Right cardiac atrium (tissue), 5 donors: ENCODE measurements around the gene MEST. TPM values are rescaled to one million over a fixed set of nuclear protein-coding genes. Genes with fewer than 3 reads are reported as not detected.
"Not testable (repeated sequence)": the region's sequence is repeated elsewhere in the genome, so short reads cannot be mapped to it uniquely, and the experiment has no call there.

Experiments
- ATAC-seq, 2 donors: fragments of 200-7000 bp; cut with Tn5 transposase; one replicate each; pipeline versions ENCODE4 v1.8.0 to v1.9.1; 2020; ENCODE audit warnings: moderate library complexity in 2 of 2, mild to moderate bottlenecking in 1 of 2
- DNase-seq, 3 donors: peaks; one replicate each; pipeline ENCODE4 v3.0.0-alpha.2; 2020
- H3K27ac ChIP-seq: one replicate; pipeline ENCODE4 v1.5.1; 2013; ENCODE audit warnings: mild to moderate bottlenecking, low read length, control low read depth, moderate library complexity
- H3K27me3 ChIP-seq: one replicate; pipeline ENCODE4 v1.6.1; 2013; ENCODE audit not compliant: control insufficient read depth, insufficient read depth
- H3K4me1 ChIP-seq: one replicate; pipeline ENCODE4 v1.6.1; 2013; ENCODE audit warnings: low read length; ENCODE audit not compliant: control insufficient read depth, insufficient read depth
- H3K4me3 ChIP-seq: one replicate; pipeline ENCODE4 v1.5.1; 2013; ENCODE audit warnings: low read length, control low read depth
- H3K9me3 ChIP-seq: one replicate; pipeline ENCODE4 v1.6.1; 2013; ENCODE audit warnings: low read length; ENCODE audit not compliant: control insufficient read depth
- WGBS: extraction: QIAGEN DNeasy Blood & Tissue Kit; methylation state at CpG from one replicate; pipeline ENCODE4 v1.1.7; 2013; 5-methylcytosine and 5-hydroxymethylcytosine counted together
- intact Hi-C, 4 donors: fragments of 100-400 bp; cut with DNase I; formaldehyde crosslinking; loops; one replicate each; pipeline versions ENCODE4 v1.11.0 to v1.14.0; 2022 to 2023
- polyA plus RNA-seq: library from polyadenylated mRNA; stranded (reverse); fragments of 200-250 nt; gene quantifications from one replicate; pipeline ENCODE4 v1.2.3, GENCODE V29; 2013
- total RNA-seq, 4 donors: library from RNA; stranded (reverse); fragmentation: NEBNext Ultra II Directional; extraction: Animal tissue kit (Norgen Biotek cat#: 25700); gene quantifications; one replicate each; pipeline ENCODE4 v1.2.1, GENCODE V29; 2021
- donor health status: healthy with polysubstance abuse.
- donor health status: DM: no; HTN: yes; CAD: no.
- donor health status: DM: no; HTN: no; CAD: no.
- donor health status: DM: no; HTN: yes; CAD: no; lungs with severe emphysema.
- donor health status: DM: yes; HTN: yes; CAD: no.

MEST gene
- total and polyA plus RNA-seq, 5 donors: 8.2 to 29.7 (median 18.4) TPM

- Histone ChIP-seq H3K4me1 (peaks cover 3% of the 10 kb centered on the region), H3K27me3 (no peaks in the 10 kb centered on the region), H3K4me3 (no peak overlapping the region), H3K27ac (no peak overlapping the region), H3K9me3 (no peaks in the 10 kb centered on the region)
- ATAC-seq (peak; percentile 71 to 87), DNase-seq (no peak)
- 21% methylated on average over 2 of the region's 2 CpGs for WGBS
- intact Hi-C loops: no loop called here
These were observed 2.6 kb downstream of the MEST start for GRCh38 chr7:130494431-130494858.

- no peaks in the 10 kb centered on the region for H3K4me1 ChIP-seq
- intact Hi-C loops: loop anchor here in 1 of 4 donors (10.0 kb wide), 1 partner anchor 164 kb away; the partner anchor contains the start of gene COPG2
- no peaks in the 10 kb centered on the region for H3K27me3 ChIP-seq
- no peaks in the 10 kb centered on the region for H3K9me3 ChIP-seq
- no peak for DNase-seq
- no peak for ATAC-seq
- H3K4me3 ChIP-seq: no peak overlapping the region
- WGBS: 79% methylated on average over 8 of the region's 8 CpGs
- H3K27ac ChIP-seq: no peak overlapping the region
These were observed 8.6 kb downstream of the MEST start for GRCh38 chr7:130500463-130500862.

- H3K9me3 ChIP-seq: no peaks in the 10 kb centered on the region
- DNase-seq (no peak), ATAC-seq (no peak)
- H3K27ac ChIP-seq: no peak overlapping the region
- intact Hi-C loops: loop anchor here in 1 of 4 donors (10.0 kb wide), 1 partner anchor 164 kb away; the partner anchor contains the start of gene COPG2
- no peak overlapping the region for H3K4me3 ChIP-seq
- no peaks in the 10 kb centered on the region for H3K27me3 ChIP-seq
- H3K4me1 ChIP-seq: no peaks in the 10 kb centered on the region
- WGBS: 63% methylated on average over 2 of the region's 2 CpGs
These were observed 9.0 kb downstream of the MEST start for GRCh38 chr7:130500910-130501309.

GRCh38 chr7:130505753-130506152, 13.9 kb downstream of the MEST start:
- H3K27me3 ChIP-seq: no peaks in the 10 kb centered on the region
- intact Hi-C loops: loop anchor here in 1 of 4 donors (10.0 kb wide), 1 partner anchor 159 kb away; the partner anchor contains the start of gene COPG2
- H3K4me1 ChIP-seq: no peaks in the 10 kb centered on the region
- no peak for ATAC-seq
- H3K9me3 ChIP-seq: no peaks in the 10 kb centered on the region
- no peak for DNase-seq
- H3K4me3 ChIP-seq: no peak overlapping the region
- H3K27ac ChIP-seq: no peak overlapping the region

- H3K27me3 ChIP-seq: no peaks in the 10 kb centered on the region
- no peak overlapping the region for H3K4me3 ChIP-seq
- intact Hi-C loops: loop anchor here in 1 of 4 donors (10.0 kb wide), 1 partner anchor 158 kb away; the partner anchor contains the start of gene COPG2
- no peaks in the 10 kb centered on the region for H3K9me3 ChIP-seq
- H3K27ac ChIP-seq: no peak overlapping the region
- DNase-seq: no peak
- ATAC-seq: no peak
- WGBS: 95% methylated on average over 3 of the region's 3 CpGs
- no peaks in the 10 kb centered on the region for H3K4me1 ChIP-seq
These were observed 14.5 kb downstream of the MEST start for GRCh38 chr7:130506358-130506757.

GRCh38 chr7:130512038-130512437, 20.2 kb downstream of the MEST start:
- ATAC-seq, H3K27ac ChIP-seq, H3K27me3 ChIP-seq, H3K9me3 ChIP-seq, H3K4me3 ChIP-seq, intact Hi-C loops, H3K4me1 ChIP-seq, DNase-seq: not testable (repeated sequence)
- 95% methylated on average over 3 of the region's 3 CpGs for whole genome bisulfite sequencing

GRCh38 chr7:130513447-130513846, 21.6 kb downstream of the MEST start:
- intact Hi-C loops: no loop called here

GRCh38 chr7:130515315-130516040, 23.6 kb downstream of the MEST start:
- WGBS: 74% methylated on average over 3 of the region's 3 CpGs

More at GRCh38 chr7:130513447-130513846, 21.6 kb downstream of the MEST start:
- no peaks in the 10 kb centered on the region for H3K9me3 ChIP-seq
- no peaks in the 10 kb centered on the region for H3K4me1 ChIP-seq
- ATAC-seq (no peak), DNase-seq (no peak)
- no peak overlapping the region for H3K27ac ChIP-seq
- 93% methylated on average over 1 of the region's 1 CpG for WGBS
- no peaks in the 10 kb centered on the region for H3K27me3 ChIP-seq
- no peak overlapping the region for H3K4me3 ChIP-seq

GRCh38 chr7:130521258-130521951, 29.5 kb downstream of the MEST start:
- Histone ChIP-seq H3K27me3 (no peaks in the 10 kb centered on the region), H3K27ac (no peak overlapping the region), H3K9me3 (no peaks in the 10 kb centered on the region), H3K4me3 (no peak overlapping the region), H3K4me1 (no peaks in the 10 kb centered on the region)
- DNase-seq (no peak), ATAC-seq (no peak)
- 81% methylated on average over 4 of the region's 4 CpGs for WGBS
- intact Hi-C loops: no loop called here

More at GRCh38 chr7:130515315-130516040, 23.6 kb downstream of the MEST start:
- H3K4me1 ChIP-seq: no peaks in the 10 kb centered on the region
- H3K27me3 ChIP-seq: no peaks in the 10 kb centered on the region
- no peak overlapping the region for H3K27ac ChIP-seq
- no peaks in the 10 kb centered on the region for H3K9me3 ChIP-seq
- H3K4me3 ChIP-seq: no peak overlapping the region
- no peak for DNase-seq
- no peak for ATAC-seq
- intact Hi-C loops: no loop called here

- intact Hi-C loops, H3K27ac ChIP-seq, H3K4me1 ChIP-seq, H3K9me3 ChIP-seq, ATAC-seq, H3K4me3 ChIP-seq, DNase-seq, H3K27me3 ChIP-seq: not testable (repeated sequence)
- 89% methylated on average over 17 of the region's 17 CpGs for whole genome bisulfite sequencing
These were observed 31.7 kb downstream of the MEST start for GRCh38 chr7:130523519-130524125.

- ATAC-seq (no peak), DNase-seq (no peak)
- intact Hi-C loops: no loop called here
- Histone ChIP-seq H3K27ac (no peak overlapping the region), H3K4me3 (no peak overlapping the region), H3K9me3 (no peaks in the 10 kb centered on the region), H3K27me3 (no peaks in the 10 kb centered on the region), H3K4me1 (no peaks in the 10 kb centered on the region)
- 90% methylated on average over 5 of the region's 5 CpGs for WGBS
These were observed 32.7 kb downstream of the MEST start for GRCh38 chr7:130524628-130525027.
